SK-N-SH (cell line): ENCODE data around the gene USP6. TPM values are rescaled to one million over a fixed set of nuclear protein-coding genes. Genes with fewer than 3 reads are reported as not detected.

ENCODE experiments used
- CTCF ChIA-PET: fragments of 300-600, 350-600 bp; formaldehyde crosslinking; extraction: SDS; loops from one replicate; lab custom pipeline; 2021; lab: Yijun Ruan, JAX
- POLR2A ChIA-PET: fragments of 350-600 bp; sonication (Branson Sonifier 250); formaldehyde crosslinking; extraction: SDS; loops from one replicate; lab custom pipeline; 2020; ENCODE audit warnings: antibody characterized with exemption, inconsistent platforms; lab: Yijun Ruan, JAX
- DNase-seq: peaks from one replicate; pipeline ENCODE4 v3.0.0; 2012
- H2AFZ ChIP-seq: fragments of 200-600 bp; sonication (generic); 2 replicates; pipeline ENCODE4 v1.8.1; 2016; ENCODE audit warnings: antibody characterized with exemption, mild to moderate bottlenecking, low read depth
- H3F3A ChIP-seq: fragments of 200-600 bp; sonication (generic); replicated peaks from 2 replicates; pipeline ENCODE3; 2016; ENCODE audit warnings: antibody characterized with exemption, mild to moderate bottlenecking; ENCODE audit not compliant: insufficient read depth
- H3K27ac ChIP-seq, 2 experiments: fragments of 200-500 bp in 1 of 2; fragments of 200-600 bp in 1 of 2; sonication (Bioruptor generic) in 1 of 2; sonication (generic), shearing (Covaris generic) in 1 of 2; 2 replicates each; pipeline versions ENCODE4 v1.5.1 to v1.6.1; 2014 to 2016; ENCODE audit warnings: low read depth in 2 of 2, inconsistent platforms in 1 of 2, low read length in 1 of 2, mild to moderate bottlenecking in 1 of 2, mixed read lengths in 1 of 2
- H3K27me3 ChIP-seq: fragments of 200-600 bp; sonication (generic), shearing (Covaris generic); 2 replicates; pipeline ENCODE4 v1.6.1; 2016; ENCODE audit warnings: mixed run types; ENCODE audit not compliant: insufficient read depth
- H3K36me3 ChIP-seq, 2 experiments: fragments of 200-500 bp in 1 of 2; fragments of 200-600 bp in 1 of 2; sonication (Bioruptor generic) in 1 of 2; sonication (generic) in 1 of 2; replicated peaks in 1 of 2; 2 replicates each; pipeline versions ENCODE3 to v1.5.1; 2014 to 2016; ENCODE audit warnings: low read length in 1 of 2, mild to moderate bottlenecking in 1 of 2; ENCODE audit not compliant: insufficient read depth in 2 of 2, control insufficient read depth in 1 of 2
- H3K4me1 ChIP-seq, 2 experiments: fragments of 200-500 bp in 1 of 2; fragments of 200-600 bp in 1 of 2; sonication (Bioruptor generic) in 1 of 2; sonication (generic), shearing (Covaris generic) in 1 of 2; 2 replicates each; pipeline versions ENCODE4 v1.5.1 to v1.6.1; 2014 to 2016; ENCODE audit warnings: low read depth in 1 of 2, low read length in 1 of 2, mixed run types in 1 of 2; ENCODE audit not compliant: insufficient read depth in 2 of 2, control insufficient read depth in 1 of 2
- H3K4me2 ChIP-seq: fragments of 200-600 bp; sonication (generic), shearing (Covaris generic); 2 replicates; pipeline ENCODE4 v1.6.1; 2017; ENCODE audit warnings: mixed run types
- H3K4me3 ChIP-seq, 2 experiments: fragments of 200-500 bp in 1 of 2; fragments of 200-600 bp in 1 of 2; sonication (Bioruptor generic) in 1 of 2; sonication (generic), shearing (Covaris generic) in 1 of 2; 2 replicates each; pipeline versions ENCODE4 v1.5.1 to v1.8.1; 2014 to 2016; ENCODE audit warnings: low read depth in 2 of 2, inconsistent platforms in 1 of 2, low read length in 1 of 2, mild to moderate bottlenecking in 1 of 2, mixed read lengths in 1 of 2, moderate library complexity in 1 of 2
- H3K79me2 ChIP-seq: fragments of 200-600 bp; sonication (generic); 2 replicates; pipeline ENCODE4 v1.8.1; 2017; ENCODE audit warnings: mild to moderate bottlenecking; ENCODE audit not compliant: insufficient read depth
- H3K9ac ChIP-seq: fragments of 200-600 bp; sonication (generic); 2 replicates; pipeline ENCODE4 v1.6.1; 2017; ENCODE audit warnings: mixed run types
- H3K9me2 ChIP-seq: fragments of 200-600 bp; sonication (generic); 2 replicates; pipeline ENCODE4 v1.6.1; 2017; ENCODE audit warnings: mixed run types
- H3K9me3 ChIP-seq: fragments of 200-600 bp; sonication (generic); 2 replicates; pipeline ENCODE4 v1.6.1; 2017; ENCODE audit warnings: mixed run types, mild to moderate bottlenecking, moderate library complexity
- H4K20me1 ChIP-seq: fragments of 200-600 bp; sonication (generic); 2 replicates; pipeline ENCODE4 v1.6.1; 2017; ENCODE audit warnings: mild to moderate bottlenecking, mixed run types; ENCODE audit not compliant: insufficient read depth
- CHD2 ChIP-seq: fragments of 150-350 bp; IDR thresholded peaks from 2 replicates; pipeline ENCODE4 v1.6.1; 2018; ENCODE audit warnings: low read length; ENCODE audit not compliant: partially characterized antibody
- ELF1 ChIP-seq: IDR thresholded peaks from 2 replicates; pipeline ENCODE4 v1.4.0; 2012
- FOSL2 ChIP-seq: IDR thresholded peaks from 2 replicates; pipeline ENCODE4 v1.4.0; 2012; ENCODE audit warnings: low read depth, mild to moderate bottlenecking, moderate library complexity, borderline replicate concordance
- FOXJ3 ChIP-seq: sonication (generic); formaldehyde crosslinking; IDR thresholded peaks from 2 replicates; pipeline ENCODE4 v1.5.1; 2020; ENCODE audit warnings: mild to moderate bottlenecking, missing genetic modification reagents
- FOXM1 ChIP-seq: IDR thresholded peaks from 2 replicates; pipeline ENCODE4 v1.4.0; 2012; ENCODE audit warnings: low read depth, mild to moderate bottlenecking
- GATA2 ChIP-seq: sonication (generic); formaldehyde crosslinking; IDR thresholded peaks from 2 replicates; pipeline ENCODE4 v1.5.0; 2020; ENCODE audit warnings: mild to moderate bottlenecking, missing genetic modification reagents
- JUND ChIP-seq: IDR thresholded peaks from 2 replicates; pipeline ENCODE4 v1.4.0; 2012
- MAX ChIP-seq: IDR thresholded peaks from 2 replicates; pipeline ENCODE4 v1.4.0; 2012; ENCODE audit warnings: low read depth
- MEF2A ChIP-seq: IDR thresholded peaks from 2 replicates; pipeline ENCODE4 v1.4.0; 2012; ENCODE audit warnings: low read depth, borderline replicate concordance
- NFIC ChIP-seq: IDR thresholded peaks from 2 replicates; pipeline ENCODE4 v1.4.0; 2012; ENCODE audit warnings: borderline replicate concordance
- PBX3 ChIP-seq: IDR thresholded peaks from 2 replicates; pipeline ENCODE4; 2012
- POLR2AphosphoS5 ChIP-seq: IDR thresholded peaks from 2 replicates; pipeline ENCODE4 v1.6.1; 2012; ENCODE audit warnings: low read depth, low read length
- RAD21 ChIP-seq: IDR thresholded peaks from 2 replicates; pipeline ENCODE4 v1.6.1; 2012; ENCODE audit warnings: mild to moderate bottlenecking, low read length
- RCOR1 ChIP-seq: fragments of 150-350 bp; IDR thresholded peaks from 2 replicates; pipeline ENCODE4 v1.6.1; 2017; ENCODE audit warnings: antibody characterized with exemption, low read length
- RFX5 ChIP-seq: IDR thresholded peaks from 2 replicates; pipeline ENCODE4 v1.6.1; 2012; ENCODE audit warnings: mild to moderate bottlenecking, improper control_type of control experiment, low read length
- RXRA ChIP-seq: IDR thresholded peaks from 2 replicates; pipeline ENCODE4 v1.4.0; 2012; ENCODE audit warnings: low read depth, mild to moderate bottlenecking, borderline replicate concordance
- SIN3A ChIP-seq: IDR thresholded peaks from 2 replicates; pipeline ENCODE4 v1.6.1; 2012; ENCODE audit warnings: low read depth, mild to moderate bottlenecking, low read length, moderate library complexity, borderline replicate concordance
- SMC3 ChIP-seq: IDR thresholded peaks from 2 replicates; pipeline ENCODE4 v1.6.1; 2012; ENCODE audit warnings: low read depth, low read length, improper control_type of control experiment
- TEAD4 ChIP-seq: IDR thresholded peaks from 2 replicates; pipeline ENCODE4 v1.4.0; 2012; ENCODE audit warnings: mild to moderate bottlenecking, borderline replicate concordance; ENCODE audit not compliant: insufficient read depth
- USF2 ChIP-seq: fragments of 150-350 bp; IDR thresholded peaks from 2 replicates; pipeline ENCODE4 v1.6.1; 2017; ENCODE audit warnings: antibody characterized with exemption, low read length, low read depth, borderline replicate concordance
- ZBTB33 ChIP-seq: IDR thresholded peaks from 2 replicates; pipeline ENCODE4 v1.4.0; 2012; ENCODE audit warnings: low read depth, borderline replicate concordance
- WGBS: methylation state at CpG from one replicate; pipeline ENCODE4 v1.1.6; 2017; ENCODE audit warnings: low lambda C conversion rate; 5-methylcytosine and 5-hydroxymethylcytosine counted together
- polyA plus RNA-seq, 3 experiments: library from polyadenylated mRNA; depleted of rRNA; stranded (reverse); fragments of >200 nt; gene quantifications; 2 replicates each; pipeline ENCODE4 v1.2.3, GENCODE V29; 2012

USP6 gene
- polyA plus RNA-seq, 1 of the 3 experiments (the other 2 are of a cell fraction): not detected

- ChIA-PET POLR2A (no interaction called here), CTCF (no interaction called here)
- no peak overlapping the region for H3K27ac ChIP-seq
- no peak overlapping the region for H3K4me2 ChIP-seq
- no peak for TF ChIP-seq PBX3
- TF ChIP-seq MAX: no peak
- TF ChIP-seq CHD2: no peak
- TF ChIP-seq JUND: no peak
- no peak for TF ChIP-seq MEF2A
- TF ChIP-seq GATA2 (CRISPR knock-in tag): no peak
- no peak for TF ChIP-seq RFX5
- TF ChIP-seq NFIC: no peak
- TF ChIP-seq TEAD4: no peak
- TF ChIP-seq FOXM1: no peak
- no peak for TF ChIP-seq RCOR1
- no peak for TF ChIP-seq SIN3A
- no peak for TF ChIP-seq ZBTB33
- no peak for TF ChIP-seq RAD21
- no peak overlapping the region for H2AFZ ChIP-seq
- no peaks in the 10 kb centered on the region for H3K27me3 ChIP-seq
- no peaks in the 10 kb centered on the region for H3K4me1 ChIP-seq
- peaks cover 3 to 5% of the 10 kb centered on the region in 2 experiments for H3K36me3 ChIP-seq
- H4K20me1 ChIP-seq: no peaks in the 10 kb centered on the region
- 37% methylated on average over 35 of the region's 63 CpGs for WGBS
- H3K9me2 ChIP-seq: no peaks in the 10 kb centered on the region
- peaks cover 15% of the 10 kb centered on the region; the same call in 1 of the 2 replicates for H3K9me3 ChIP-seq
- H3K79me2 ChIP-seq: no peaks in the 10 kb centered on the region
- no peak overlapping the region for H3K9ac ChIP-seq
- peaks cover 4% of the 10 kb centered on the region for H3F3A ChIP-seq
- peak overlapping the region in 1 of 2 experiments; percentile 23; a peak in 1 of 4 replicates for H3K4me3 ChIP-seq
- peak; percentile 72 for DNase-seq
Measured at GRCh38 chr17:5097101-5097834, 18.6 kb upstream of the USP6 start.

GRCh38 chr17:5099271-5099670 is 16.6 kb upstream of the USP6 start:
- Histone ChIP-seq H3K4me1 (no peaks in the 10 kb centered on the region), H4K20me1 (no peaks in the 10 kb centered on the region), H3K9me2 (no peaks in the 10 kb centered on the region), H3K27me3 (no peaks in the 10 kb centered on the region), H3F3A (no peaks in the 10 kb centered on the region), H3K4me3 (no peak overlapping the region), H3K9me3 (peaks cover 8% of the 10 kb centered on the region; the same call in 1 of the 2 replicates), H2AFZ (no peak overlapping the region), H3K9ac (no peak overlapping the region), H3K4me2 (no peak overlapping the region), H3K79me2 (no peaks in the 10 kb centered on the region), H3K27ac (no peak overlapping the region), H3K36me3 (no peaks in the 10 kb centered on the region)
- no peak for DNase-seq
- CTCF ChIA-PET: no interaction called here
- POLR2A ChIA-PET: no interaction called here
- WGBS: 73% methylated on average over 5 of the region's 5 CpGs
- TF ChIP-seq SIN3A (no peak), FOXJ3 (CRISPR knock-in tag) (no peak), ZBTB33 (no peak), RXRA (no peak), ELF1 (no peak), TEAD4 (no peak), POLR2AphosphoS5 (no peak), RFX5 (no peak), USF2 (no peak), FOSL2 (no peak), SMC3 (no peak)
